OCI-LY1 (cell line): ENCODE measurements around the gene ADGRG1.

Experiments used
- H2AFZ ChIP-seq: fragments of 200-600 bp; sonication (generic), shearing (Covaris generic); 2 replicates; pipeline ENCODE4 v1.6.0; 2014; ENCODE audit warnings: antibody characterized with exemption, mild to moderate bottlenecking, low read length
- H3F3A ChIP-seq: fragments of 200-600 bp; sonication (generic), shearing (Covaris generic); 2 replicates; pipeline ENCODE4 v1.6.0; 2014; ENCODE audit warnings: mild to moderate bottlenecking, antibody characterized with exemption, low read length, moderate library complexity; ENCODE audit not compliant: insufficient read depth
- H3K27ac ChIP-seq: fragments of 200-600 bp; sonication (generic); 2 replicates; pipeline ENCODE4 v1.5.1; 2014; ENCODE audit warnings: low read length, mixed run types, mild to moderate bottlenecking, low read depth; ENCODE audit not compliant: poor library complexity, severe bottlenecking
- H3K27me3 ChIP-seq: fragments of 200-600 bp; sonication (generic); 2 replicates; pipeline ENCODE4 v1.6.0; 2014; ENCODE audit warnings: antibody characterized with exemption, mild to moderate bottlenecking, low read length, moderate library complexity; ENCODE audit not compliant: insufficient read depth
- H3K36me3 ChIP-seq: fragments of 200-600 bp; sonication (generic); 2 replicates; pipeline ENCODE4 v1.6.1; 2014; ENCODE audit warnings: mild to moderate bottlenecking, antibody characterized with exemption, low read length, moderate library complexity, mixed read lengths; ENCODE audit not compliant: insufficient read depth
- H3K4me1 ChIP-seq: fragments of 200-600 bp; sonication (generic); 2 replicates; pipeline ENCODE4 v1.5.1; 2014; ENCODE audit warnings: mild to moderate bottlenecking, low read length, moderate library complexity; ENCODE audit not compliant: insufficient read depth, severe bottlenecking
- H3K4me2 ChIP-seq: fragments of 200-600 bp; sonication (generic), shearing (Covaris generic); 2 replicates; pipeline ENCODE4 v1.6.1; 2014; ENCODE audit warnings: low read length
- H3K4me3 ChIP-seq: fragments of 200-600 bp; sonication (generic); 2 replicates; pipeline ENCODE4 v1.5.1; 2014; ENCODE audit warnings: low read length, low read depth, mild to moderate bottlenecking, mixed read lengths; ENCODE audit not compliant: poor library complexity, severe bottlenecking
- H3K79me2 ChIP-seq: fragments of 200-600 bp; shearing (Covaris generic); 2 replicates; pipeline ENCODE4 v1.6.1; 2016; ENCODE audit warnings: mixed run types, low read length, mixed read lengths; ENCODE audit not compliant: insufficient read depth
- H3K9ac ChIP-seq: fragments of 200-600 bp; sonication (generic), shearing (Covaris generic); 2 replicates; pipeline ENCODE4 v1.6.1; 2014; ENCODE audit warnings: mild to moderate bottlenecking, low read length, mixed read lengths
- H3K9me2 ChIP-seq: fragments of 200-600 bp; sonication (generic), shearing (Covaris generic); 2 replicates; pipeline ENCODE4 v1.6.1; 2014; ENCODE audit warnings: low read depth, mild to moderate bottlenecking, low read length, mixed read lengths
- H3K9me3 ChIP-seq: fragments of 200-600 bp; shearing (Covaris generic); 2 replicates; pipeline ENCODE4 v1.6.1; 2014; ENCODE audit warnings: low read length, mixed read lengths
- H4K20me1 ChIP-seq: fragments of 200-600 bp; sonication (generic), shearing (Covaris generic); 2 replicates; pipeline ENCODE4 v1.6.0; 2016; ENCODE audit warnings: mild to moderate bottlenecking, low read length; ENCODE audit not compliant: insufficient read depth
- CTCF ChIP-seq: fragments of 200-600 bp; sonication (generic), shearing (Covaris generic); IDR thresholded peaks from 2 replicates; pipeline ENCODE4 v1.5.1; 2017; ENCODE audit warnings: mild to moderate bottlenecking, antibody characterized with exemption, low read length, moderate library complexity, mixed read lengths
- EZH2 ChIP-seq: fragments of 200-600 bp; sonication (generic), shearing (Covaris generic); IDR thresholded peaks from 2 replicates; pipeline ENCODE4 v1.8.0; 2017; ENCODE audit warnings: borderline replicate concordance, mixed run types, mild to moderate bottlenecking, antibody characterized with exemption, low read length, moderate library complexity, mixed read lengths

Gene ADGRG1

GRCh38 chr16:57666353-57667047, 38.1 kb downstream of the ADGRG1 start:
- Histone ChIP-seq H3K27ac (no peak overlapping the region), H4K20me1 (no peaks in the 10 kb centered on the region), H2AFZ (no peak overlapping the region), H3K4me1 (no peaks in the 10 kb centered on the region), H3K36me3 (no peaks in the 10 kb centered on the region), H3K9me2 (no peaks in the 10 kb centered on the region), H3K27me3 (no peaks in the 10 kb centered on the region), H3F3A (no peaks in the 10 kb centered on the region), H3K79me2 (no peaks in the 10 kb centered on the region), H3K9me3 (no peaks in the 10 kb centered on the region), H3K9ac (no peak overlapping the region), H3K4me2 (no peak overlapping the region), H3K4me3 (no peak overlapping the region)
- TF ChIP-seq EZH2 (no peak), CTCF (no peak)

- TF ChIP-seq CTCF, result no peak
- no peak for TF ChIP-seq EZH2
- Histone ChIP-seq H3K4me2 (no peak overlapping the region), H3K9ac (no peak overlapping the region), H3K9me3 (no peaks in the 10 kb centered on the region), H3K36me3 (no peaks in the 10 kb centered on the region), H4K20me1 (no peaks in the 10 kb centered on the region), H2AFZ (no peak overlapping the region), H3K9me2 (no peaks in the 10 kb centered on the region), H3K79me2 (no peaks in the 10 kb centered on the region), H3K27ac (no peak overlapping the region), H3K4me3 (no peak overlapping the region), H3K27me3 (no peaks in the 10 kb centered on the region), H3F3A (no peaks in the 10 kb centered on the region), H3K4me1 (no peaks in the 10 kb centered on the region)
Observed at GRCh38 chr16:57667048-57667525, 38.7 kb downstream of the ADGRG1 start.

- H3K4me3 ChIP-seq, result no peak overlapping the region
- H3F3A ChIP-seq, result no peaks in the 10 kb centered on the region
- H3K36me3 ChIP-seq, result no peaks in the 10 kb centered on the region
- no peak overlapping the region for H3K4me2 ChIP-seq
- H3K79me2 ChIP-seq, result no peaks in the 10 kb centered on the region
- H3K27ac ChIP-seq, result no peak overlapping the region
- H3K9me3 ChIP-seq, result no peaks in the 10 kb centered on the region
- H3K27me3 ChIP-seq, result no peaks in the 10 kb centered on the region
- no peaks in the 10 kb centered on the region for H4K20me1 ChIP-seq
- H3K4me1 ChIP-seq, result no peaks in the 10 kb centered on the region
- H3K9ac ChIP-seq, result no peak overlapping the region
- no peaks in the 10 kb centered on the region for H3K9me2 ChIP-seq
- TF ChIP-seq EZH2 (no peak), CTCF (peak; percentile 32; the same call in 1 of the 2 replicates)
- no peak overlapping the region for H2AFZ ChIP-seq
Observed at GRCh38 chr16:57667526-57668262, 39.3 kb downstream of the ADGRG1 start.
